ENCODE measurements around the gene GPRC5D. TPM values are rescaled to one million over a fixed set of nuclear protein-coding genes. Genes with fewer than 3 reads are reported as not detected.

GPRC5D gene
- total RNA-seq, 4 donors from 2014 or later, result 1.3 TPM; not detected in 3

DNA sequence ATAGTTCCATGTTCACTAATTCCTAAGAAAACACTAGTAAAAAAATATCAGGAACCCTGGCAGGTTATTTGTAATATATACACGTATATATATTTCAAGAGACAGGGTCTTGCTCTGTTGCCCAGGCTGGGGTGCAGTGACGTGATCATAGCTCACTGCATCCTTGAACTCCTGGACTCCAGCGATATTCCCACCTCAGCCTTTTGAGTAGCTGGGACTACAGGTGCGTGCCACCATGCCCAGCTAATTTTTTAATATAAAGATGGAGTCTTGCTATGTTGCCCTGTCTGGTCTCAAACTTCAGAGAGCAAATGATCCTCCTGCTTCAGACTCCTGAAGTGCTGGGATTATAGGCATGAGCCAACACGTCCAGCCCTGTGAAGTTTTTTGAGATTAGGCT is 44.4 kb downstream of the GPRC5D start:
- H3K27me3 ChIP-seq, result no peaks in the 10 kb centered on the region
- H3K4me3 ChIP-seq, result no peak overlapping the region
- no peak overlapping the region for H3K27ac ChIP-seq
- no peak for TF ChIP-seq POLR2A (IDR thresholded peaks at IDR 0.05)
- TF ChIP-seq, protein P1, sequence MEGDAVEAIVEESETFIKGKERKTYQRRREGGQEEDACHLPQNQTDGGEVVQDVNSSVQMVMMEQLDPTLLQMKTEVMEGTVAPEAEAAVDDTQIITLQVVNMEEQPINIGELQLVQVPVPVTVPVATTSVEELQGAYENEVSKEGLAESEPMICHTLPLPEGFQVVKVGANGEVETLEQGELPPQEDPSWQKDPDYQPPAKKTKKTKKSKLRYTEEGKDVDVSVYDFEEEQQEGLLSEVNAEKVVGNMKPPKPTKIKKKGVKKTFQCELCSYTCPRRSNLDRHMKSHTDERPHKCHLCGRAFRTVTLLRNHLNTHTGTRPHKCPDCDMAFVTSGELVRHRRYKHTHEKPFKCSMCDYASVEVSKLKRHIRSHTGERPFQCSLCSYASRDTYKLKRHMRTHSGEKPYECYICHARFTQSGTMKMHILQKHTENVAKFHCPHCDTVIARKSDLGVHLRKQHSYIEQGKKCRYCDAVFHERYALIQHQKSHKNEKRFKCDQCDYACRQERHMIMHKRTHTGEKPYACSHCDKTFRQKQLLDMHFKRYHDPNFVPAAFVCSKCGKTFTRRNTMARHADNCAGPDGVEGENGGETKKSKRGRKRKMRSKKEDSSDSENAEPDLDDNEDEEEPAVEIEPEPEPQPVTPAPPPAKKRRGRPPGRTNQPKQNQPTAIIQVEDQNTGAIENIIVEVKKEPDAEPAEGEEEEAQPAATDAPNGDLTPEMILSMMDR (IDR thresholded peaks at IDR 0.05), result no peak
- no peaks in the 10 kb centered on the region for H3K9me3 ChIP-seq
- DNase-seq, result peak in 1 of 3 donors; percentile 25
- peaks cover 0 to 54% (median 5%) of the 10 kb centered on the region in 4 donors for H3K4me1 ChIP-seq
- no peaks in the 10 kb centered on the region for H3K36me3 ChIP-seq

DNA sequence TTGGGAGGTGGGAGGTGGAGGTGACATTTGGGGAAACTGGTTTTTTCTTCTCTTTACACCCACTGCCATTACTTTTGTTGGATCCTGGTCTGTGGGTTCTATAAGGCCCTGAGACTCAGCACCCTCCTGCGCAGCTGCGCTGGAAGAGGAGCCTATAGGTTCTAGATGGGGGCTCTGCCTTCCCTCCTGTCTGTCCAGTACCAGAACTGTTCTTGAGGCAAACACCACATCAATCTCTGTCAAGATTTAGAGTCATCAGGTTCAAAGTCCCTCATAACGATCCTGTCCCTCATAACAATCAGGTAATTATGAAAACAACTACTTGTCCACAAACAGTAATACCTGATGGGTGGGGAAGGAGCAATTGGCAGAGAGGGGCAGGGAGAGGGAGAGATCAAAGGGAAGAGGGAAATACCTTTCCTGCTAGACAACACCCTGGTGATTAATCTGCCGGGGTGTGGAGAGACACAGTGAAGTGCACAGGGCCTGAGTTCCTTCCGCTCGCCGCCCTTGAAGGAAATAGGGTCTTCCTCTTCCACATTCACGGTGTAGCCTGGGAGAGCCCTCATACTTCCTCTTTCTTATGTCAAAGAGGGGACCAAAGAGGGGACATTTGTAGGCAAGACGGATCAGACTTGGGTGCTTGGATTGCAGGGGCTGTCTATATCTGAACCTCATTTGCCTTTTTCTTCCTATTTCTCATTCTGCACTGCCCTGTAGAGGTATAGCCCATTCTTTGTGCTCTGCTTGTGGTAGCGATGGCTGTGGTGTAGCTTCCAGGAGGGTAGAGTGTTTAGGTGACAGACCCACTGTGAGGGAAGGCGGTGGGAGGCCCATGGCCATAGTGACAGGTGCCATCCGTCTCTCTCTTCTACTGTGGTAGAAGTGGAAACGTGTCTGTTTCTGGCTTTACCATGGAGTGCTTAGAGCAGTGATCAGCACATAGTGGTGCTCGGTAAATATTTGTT is 48.0 kb downstream of the GPRC5D start:
- peak overlapping the region in 3 of 4 donors; percentile 63 to 83 (median 66) for H3K27ac ChIP-seq
- H3K4me1 ChIP-seq, result peaks cover 0 to 47% (median 1%) of the 10 kb centered on the region in 4 donors
- DNase-seq, result peak in 1 of 3 donors; percentile 84
- no peaks in the 10 kb centered on the region for H3K9me3 ChIP-seq
- H3K27me3 ChIP-seq, result no peaks in the 10 kb centered on the region
- H3K36me3 ChIP-seq, result no peaks in the 10 kb centered on the region
- no peak overlapping the region for H3K4me3 ChIP-seq
- TF ChIP-seq, protein P1 (IDR thresholded peaks at IDR 0.05), result peak in 1 of 6 experiments; percentile 4
- TF ChIP-seq POLR2A (IDR thresholded peaks at IDR 0.05), result peak; percentile 18 to 58

DNA sequence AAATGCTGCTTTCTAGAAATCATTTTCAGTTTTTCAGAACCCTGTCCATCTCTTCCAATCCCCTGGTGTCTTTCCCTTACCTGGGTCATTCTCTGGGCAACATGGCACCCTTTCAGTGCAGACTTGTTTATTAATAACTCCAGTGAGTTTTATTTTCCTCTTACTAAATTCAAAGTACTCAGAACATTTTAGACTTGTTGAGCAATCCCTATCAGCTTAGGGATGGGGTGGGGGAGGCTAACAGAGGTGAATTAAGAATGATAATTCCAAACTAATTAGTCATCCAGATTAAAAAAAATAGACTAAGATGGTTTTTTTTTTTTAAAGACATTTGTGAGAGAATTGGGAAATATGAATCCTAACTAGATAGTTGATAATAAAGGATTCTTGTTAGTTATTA is 49.9 kb downstream of the GPRC5D start:
- no peak for DNase-seq
- TF ChIP-seq, protein P1 (IDR thresholded peaks at IDR 0.05), result no peak
- TF ChIP-seq POLR2A (IDR thresholded peaks at IDR 0.05), result no peak
- Histone ChIP-seq H3K9me3 (no peaks in the 10 kb centered on the region), H3K27ac (peak overlapping the region in 3 of 4 donors; percentile 14 to 90 (median 64)), H3K27me3 (no peaks in the 10 kb centered on the region), H3K4me1 (peaks cover 0 to 32% (median 1%) of the 10 kb centered on the region in 4 donors), H3K36me3 (no peaks in the 10 kb centered on the region), H3K4me3 (no peak overlapping the region)

DNA sequence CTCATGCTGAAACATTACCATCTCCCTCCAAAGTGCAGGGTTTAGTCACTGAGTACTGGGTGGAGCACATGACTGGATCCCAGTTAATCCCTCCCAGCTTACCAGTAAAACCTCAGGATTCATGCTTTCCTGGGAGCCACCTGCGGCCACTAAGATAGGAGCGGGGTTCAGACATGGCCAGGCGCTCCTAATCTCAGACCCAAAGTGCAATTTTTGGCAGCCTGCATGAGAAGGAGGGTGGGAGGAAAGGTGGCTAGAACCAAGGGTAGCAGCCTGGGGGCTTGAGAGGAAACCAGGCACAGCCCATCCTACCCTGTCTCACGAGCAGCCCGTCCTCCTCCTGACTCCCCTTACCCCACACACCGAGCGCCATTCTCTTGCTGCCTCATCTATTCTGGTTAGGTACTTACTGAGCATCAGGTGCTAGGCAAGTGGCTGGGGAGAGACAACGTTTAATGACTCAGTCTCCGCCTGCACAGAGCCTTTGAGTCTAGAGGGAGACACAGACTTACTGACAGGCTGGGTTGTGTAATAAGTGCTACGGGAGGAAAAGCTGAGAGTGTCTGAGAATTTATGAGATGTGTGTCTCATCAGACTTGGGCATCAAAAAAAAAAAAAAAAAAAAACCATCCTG is 50.7 kb downstream of the GPRC5D start:
- no peaks in the 10 kb centered on the region for H3K9me3 ChIP-seq
- H3K4me3 ChIP-seq, result peak overlapping the region in 1 of 4 donors; percentile 27
- peak overlapping the region in 3 of 4 donors; percentile 14 to 90 (median 64) for H3K27ac ChIP-seq
- peak in 1 of 2 donors; percentile 49 for TF ChIP-seq POLR2A (IDR thresholded peaks at IDR 0.05)
- TF ChIP-seq, protein P1 (IDR thresholded peaks at IDR 0.05), result no peak
- no peaks in the 10 kb centered on the region for H3K36me3 ChIP-seq
- peak in 1 of 3 donors; percentile 78 for DNase-seq
- no peaks in the 10 kb centered on the region for H3K27me3 ChIP-seq
- peaks cover 0 to 32% (median 1%) of the 10 kb centered on the region in 4 donors for H3K4me1 ChIP-seq

DNA sequence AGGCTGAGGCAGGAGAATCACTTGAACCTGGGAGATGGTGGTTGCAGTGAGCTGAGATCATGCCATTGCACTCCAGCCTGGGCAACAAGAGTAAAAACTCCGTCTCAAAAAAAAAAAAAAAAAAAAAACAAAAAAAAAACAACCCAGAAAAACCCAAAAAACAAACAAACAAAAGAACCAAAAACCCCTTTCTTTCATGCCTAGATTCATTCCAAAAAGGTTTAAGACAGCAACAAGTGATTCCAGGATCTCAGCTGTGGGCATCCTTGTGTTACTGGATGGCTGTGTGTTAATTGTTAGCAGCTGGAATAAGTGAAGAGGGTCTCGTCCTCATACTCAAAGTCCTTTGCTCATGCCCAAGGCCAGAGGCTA is 51.2 kb downstream of the GPRC5D start:
- H3K4me1 ChIP-seq, result peaks cover 0 to 32% (median 1%) of the 10 kb centered on the region in 4 donors
- no peaks in the 10 kb centered on the region for H3K36me3 ChIP-seq
- no peaks in the 10 kb centered on the region for H3K27me3 ChIP-seq
- no peak for TF ChIP-seq POLR2A (IDR thresholded peaks at IDR 0.05)
- no peak for DNase-seq
- no peaks in the 10 kb centered on the region for H3K9me3 ChIP-seq
- peak overlapping the region in 2 of 4 donors; percentile 64 to 90 for H3K27ac ChIP-seq
- H3K4me3 ChIP-seq, result peak overlapping the region in 1 of 4 donors; percentile 27

Measured in Peyer's patch (tissue), 4 donors.